ENCODE measurements around the gene PER2.
A peak's percentile ranks its signal among the peaks of the same experiment; 100 is the strongest.

PER2 gene

GRCh38 chr2:238216651-238217184 lies 71.7 kb downstream of the PER2 start:
- no peak overlapping the region for H3K4me3 ChIP-seq (ENCODE audit: low read depth, low read length)
- TF ChIP-seq CTCF (IDR thresholded peaks at IDR 0.05; ENCODE audit: low read depth, low read length, missing control alignments), result no peak
- DNase-seq (ENCODE audit: low read depth), result no peak

- no peak for TF ChIP-seq CTCF (IDR thresholded peaks at IDR 0.05; ENCODE audit: low read depth, low read length, missing control alignments)
- DNase-seq (ENCODE audit: low read depth), result no peak
- H3K4me3 ChIP-seq (ENCODE audit: low read depth, low read length), result no peak overlapping the region
Observed at GRCh38 chr2:238207006-238207405, 81.4 kb downstream of the PER2 start.

- no peak for DNase-seq (ENCODE audit: low read depth)
- H3K4me3 ChIP-seq (ENCODE audit: low read depth, low read length), result peak overlapping the region; percentile 54
- TF ChIP-seq CTCF (IDR thresholded peaks at IDR 0.05; ENCODE audit: low read depth, low read length, missing control alignments), result no peak
Observed at GRCh38 chr2:238203973-238204683, 84.3 kb downstream of the PER2 start.

- no peak for TF ChIP-seq CTCF (IDR thresholded peaks at IDR 0.05; ENCODE audit: low read depth, low read length, missing control alignments)
- peak; percentile 30 for DNase-seq (ENCODE audit: low read depth)
- peak within 1 kb of the TSS; percentile 83 for H3K4me3 ChIP-seq (ENCODE audit: low read depth, low read length)
Observed at GRCh38 chr2:238203094-238203972, 85.1 kb downstream of the PER2 start, which contains the start of gene ILKAP. ILKAP (minus strand) TSS chr2:238203695; CDS start chr2:238203553, 142 bp downstream.

- TF ChIP-seq CTCF (IDR thresholded peaks at IDR 0.05; ENCODE audit: low read depth, low read length, missing control alignments), result no peak
- H3K4me3 ChIP-seq (ENCODE audit: low read depth, low read length), result peak overlapping the region; percentile 83
- DNase-seq (ENCODE audit: low read depth), result no peak
Observed at GRCh38 chr2:238202326-238203093, 85.9 kb downstream of the PER2 start.

All from GM12864 (cell line).